GM12864 (cell line): ENCODE results near the gene TMEM14A.

Source experiments
- DNase-seq: peaks from one replicate; pipeline ENCODE4 v3.0.0-alpha.2; 2011; ENCODE audit warnings: low read depth
- H3K4me3 ChIP-seq: 2 replicates; pipeline ENCODE4 v1.5.1; 2011; ENCODE audit warnings: mild to moderate bottlenecking, low read depth, low read length, control low read depth
- TF ChIP-seq, protein P1 (sequence below): IDR thresholded peaks from 2 replicates; pipeline ENCODE4 v1.5.1; 2011; ENCODE audit warnings: low read depth, mild to moderate bottlenecking, moderate library complexity, low read length, control low read depth, inconsistent platforms; ENCODE audit errors: missing control alignments

TMEM14A gene

DNA sequence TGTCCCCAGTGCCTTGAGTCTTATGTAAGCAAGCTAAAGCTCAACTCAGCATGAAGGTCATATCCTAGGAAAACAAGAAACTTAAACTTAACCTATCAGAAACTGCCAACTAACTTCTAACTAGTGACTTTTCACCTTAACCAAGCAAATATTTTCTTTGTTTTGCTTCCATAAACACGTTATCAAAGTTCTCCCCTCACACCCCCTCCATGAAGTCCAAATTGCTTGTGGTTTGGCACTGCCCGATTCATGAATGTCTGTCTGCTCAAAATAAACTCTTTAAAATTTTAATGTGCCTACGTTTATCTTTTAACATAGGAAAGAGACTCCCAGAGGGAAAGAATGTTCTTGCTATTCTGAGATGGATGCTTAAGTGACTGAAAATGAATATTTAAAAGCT is 57.5 kb downstream of the TMEM14A start:
- no peak overlapping the region for H3K4me3 ChIP-seq
- DNase-seq, result no peak
- TF ChIP-seq, protein P1, sequence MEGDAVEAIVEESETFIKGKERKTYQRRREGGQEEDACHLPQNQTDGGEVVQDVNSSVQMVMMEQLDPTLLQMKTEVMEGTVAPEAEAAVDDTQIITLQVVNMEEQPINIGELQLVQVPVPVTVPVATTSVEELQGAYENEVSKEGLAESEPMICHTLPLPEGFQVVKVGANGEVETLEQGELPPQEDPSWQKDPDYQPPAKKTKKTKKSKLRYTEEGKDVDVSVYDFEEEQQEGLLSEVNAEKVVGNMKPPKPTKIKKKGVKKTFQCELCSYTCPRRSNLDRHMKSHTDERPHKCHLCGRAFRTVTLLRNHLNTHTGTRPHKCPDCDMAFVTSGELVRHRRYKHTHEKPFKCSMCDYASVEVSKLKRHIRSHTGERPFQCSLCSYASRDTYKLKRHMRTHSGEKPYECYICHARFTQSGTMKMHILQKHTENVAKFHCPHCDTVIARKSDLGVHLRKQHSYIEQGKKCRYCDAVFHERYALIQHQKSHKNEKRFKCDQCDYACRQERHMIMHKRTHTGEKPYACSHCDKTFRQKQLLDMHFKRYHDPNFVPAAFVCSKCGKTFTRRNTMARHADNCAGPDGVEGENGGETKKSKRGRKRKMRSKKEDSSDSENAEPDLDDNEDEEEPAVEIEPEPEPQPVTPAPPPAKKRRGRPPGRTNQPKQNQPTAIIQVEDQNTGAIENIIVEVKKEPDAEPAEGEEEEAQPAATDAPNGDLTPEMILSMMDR, result no peak

DNA sequence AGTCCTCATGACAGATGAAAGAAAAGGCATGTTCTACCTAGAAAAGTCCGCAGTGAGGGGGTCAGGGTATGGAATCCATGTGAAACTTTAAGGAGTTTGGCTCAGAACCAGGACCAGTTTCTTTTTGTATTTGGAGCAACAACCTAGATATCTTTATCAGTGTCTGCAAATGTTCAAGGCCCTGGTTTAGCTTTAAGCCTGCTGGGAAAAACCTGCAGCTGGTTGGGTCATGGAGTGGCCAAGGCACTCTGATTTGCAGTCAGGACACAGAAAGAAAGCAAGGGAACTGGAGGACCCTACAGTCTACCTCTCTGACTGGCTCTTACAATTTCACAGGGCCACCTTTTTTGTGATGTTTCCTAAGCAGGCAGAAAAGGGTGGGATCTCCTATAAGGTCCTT is 58.7 kb downstream of the TMEM14A start:
- no peak for DNase-seq
- H3K4me3 ChIP-seq, result no peak overlapping the region
- TF ChIP-seq, protein P1, result no peak

DNA sequence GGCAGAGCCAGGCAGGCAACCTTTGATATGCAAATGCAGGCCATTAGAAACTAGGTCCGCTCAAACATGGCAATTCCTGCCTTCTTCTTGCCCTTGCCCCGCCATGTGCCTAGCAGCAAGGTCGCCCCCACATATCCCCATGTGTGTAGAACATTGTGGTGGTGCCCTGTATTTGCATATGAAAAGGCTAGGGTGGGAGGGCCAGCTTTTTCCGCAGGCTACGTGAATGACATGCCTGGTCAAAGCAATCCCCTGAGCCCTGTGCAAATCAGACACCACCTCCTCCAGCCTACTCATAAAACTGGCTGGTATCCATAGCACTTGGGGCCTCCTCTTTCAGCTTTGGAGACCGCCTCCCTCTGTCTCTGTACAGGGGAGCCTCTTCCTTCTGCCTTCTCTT is 60.8 kb downstream of the TMEM14A start:
- no peak overlapping the region for H3K4me3 ChIP-seq
- TF ChIP-seq, protein P1, result no peak
- DNase-seq, result no peak

DNA sequence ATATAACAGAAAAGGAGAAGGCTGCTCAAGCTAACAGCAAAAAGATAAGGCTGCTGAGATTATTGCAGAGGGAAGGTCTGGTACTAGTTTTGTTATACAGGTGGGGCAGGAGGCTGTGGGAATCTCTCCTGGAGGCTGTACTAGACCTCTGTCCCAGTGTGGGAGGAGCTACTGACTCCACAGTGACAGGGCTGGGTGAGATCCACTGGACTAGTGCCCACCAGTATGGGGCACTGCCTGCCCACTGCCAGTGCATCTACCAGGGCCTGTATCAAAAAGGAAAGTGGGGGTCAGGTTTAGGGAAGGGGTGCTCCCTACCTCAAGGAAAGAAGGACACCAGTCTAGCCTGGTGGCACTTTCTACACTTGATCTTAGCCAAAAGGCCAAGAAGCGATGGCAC is 62.3 kb downstream of the TMEM14A start:
- TF ChIP-seq, protein P1, result no peak
- no peak overlapping the region for H3K4me3 ChIP-seq
- DNase-seq, result no peak

DNA sequence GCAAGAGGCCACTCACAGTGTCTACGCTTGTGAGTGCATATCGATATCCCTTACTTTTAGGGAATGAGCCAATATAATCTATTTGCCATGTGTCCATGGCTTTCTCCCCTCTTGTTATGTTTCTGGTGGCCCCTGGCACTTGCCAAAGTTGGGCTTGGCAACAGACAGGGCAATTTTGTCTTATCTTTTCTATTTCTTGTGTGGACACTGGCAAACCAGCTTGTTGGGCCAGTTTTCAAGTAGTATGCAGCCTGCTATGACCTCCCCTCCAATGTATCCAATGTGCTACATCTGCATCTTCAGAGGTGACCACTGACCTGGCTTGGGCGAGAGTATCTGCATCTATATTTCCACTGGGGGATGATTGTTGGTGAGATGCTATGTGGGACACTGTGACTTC is 63.2 kb downstream of the TMEM14A start:
- H3K4me3 ChIP-seq, result no peak overlapping the region
- no peak for DNase-seq
- TF ChIP-seq, protein P1, result no peak

DNA sequence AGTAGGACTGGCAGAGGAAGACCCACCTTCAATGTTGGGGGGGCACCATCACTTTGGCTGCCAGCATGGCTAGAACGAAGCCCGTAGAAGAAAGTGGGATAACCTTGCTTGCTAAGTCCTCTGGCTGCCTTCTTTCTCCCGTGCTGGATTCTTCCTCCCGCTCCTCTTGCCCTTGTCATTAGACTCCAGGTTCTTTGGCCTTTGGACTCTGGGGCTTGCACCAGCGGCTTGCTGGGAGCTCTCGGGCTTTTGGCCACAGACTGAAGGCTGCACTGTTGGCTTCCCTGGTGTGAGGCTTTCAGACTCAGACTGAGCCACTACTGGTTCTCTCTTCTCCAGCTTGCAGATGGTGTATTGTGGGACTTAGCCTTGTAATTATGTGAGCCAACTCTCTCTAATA is 64.2 kb downstream of the TMEM14A start:
- TF ChIP-seq, protein P1, result no peak
- H3K4me3 ChIP-seq, result no peak overlapping the region
- DNase-seq, result no peak

DNA sequence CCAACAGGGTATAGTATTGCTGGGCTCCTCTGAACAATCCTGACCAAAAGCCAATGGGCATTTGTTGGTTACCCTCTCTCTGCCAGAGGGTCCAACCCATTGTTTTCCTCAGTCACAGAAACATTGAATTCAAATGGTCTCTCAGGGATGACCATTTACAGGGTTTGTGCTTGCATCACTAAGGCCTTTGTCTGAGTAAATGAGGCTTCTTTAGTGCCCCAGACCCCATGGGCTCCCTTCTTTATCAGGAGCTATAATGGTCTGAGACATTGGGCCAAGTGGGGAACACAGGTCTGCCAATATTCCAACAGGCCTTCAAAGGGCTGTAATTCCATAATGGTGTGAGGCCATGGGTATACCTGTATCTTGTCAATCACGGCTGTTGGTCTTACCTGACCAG is 65.2 kb downstream of the TMEM14A start:
- TF ChIP-seq, protein P1, result no peak
- no peak overlapping the region for H3K4me3 ChIP-seq
- DNase-seq, result no peak
